ES-I3 (cell line): ENCODE measurements around the gene REPS2.

ENCODE experiments used
- H3K36me3 ChIP-seq: 2 replicates; pipeline ENCODE4 v1.6.1; 2013; ENCODE audit warnings: mild to moderate bottlenecking, low read length, control low read depth, moderate library complexity; ENCODE audit not compliant: insufficient read depth
- H3K4me1 ChIP-seq: 2 replicates; pipeline ENCODE4 v1.6.1; 2013; ENCODE audit warnings: mild to moderate bottlenecking, control low read depth, low read length; ENCODE audit not compliant: insufficient read depth
- H3K9ac ChIP-seq: 2 replicates; pipeline ENCODE4 v1.6.1; 2013; ENCODE audit warnings: low read depth, mild to moderate bottlenecking, low read length, moderate library complexity
- H3K9me3 ChIP-seq: 2 replicates; pipeline ENCODE4 v1.6.1; 2013; ENCODE audit warnings: mild to moderate bottlenecking, low read length, moderate library complexity; ENCODE audit not compliant: control insufficient read depth, insufficient read depth

REPS2 gene

GRCh38 chrX:17027931-17028330 is 81.5 kb downstream of the REPS2 start:
- Histone ChIP-seq H3K9ac (no peak overlapping the region), H3K9me3 (no peaks in the 10 kb centered on the region), H3K36me3 (no peaks in the 10 kb centered on the region), H3K4me1 (0 out of 2 replicates have a peak, but pooled peaks cover 6% of the 10 kb centered on the region)

DNA sequence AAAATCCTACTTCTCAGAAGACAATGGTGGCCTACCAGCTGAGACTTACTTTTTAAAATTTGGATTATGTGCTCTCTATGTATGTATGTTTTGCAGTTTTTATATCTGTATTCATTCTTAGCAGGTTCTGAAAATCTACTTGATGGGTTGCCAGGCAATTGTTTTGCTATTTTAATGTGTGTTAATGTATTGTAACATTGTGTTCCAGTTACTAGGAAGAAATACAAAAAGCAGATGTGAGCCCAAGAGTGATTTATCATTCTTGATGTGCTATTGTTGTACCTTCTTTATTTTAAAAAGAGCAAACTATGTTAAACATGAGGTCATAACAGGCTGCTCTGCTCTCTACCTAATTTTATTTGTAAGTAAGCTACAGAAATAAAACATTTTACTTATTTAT is 81.9 kb downstream of the REPS2 start:
- H3K9me3 ChIP-seq = no peaks in the 10 kb centered on the region
- 0 out of 2 replicates have a peak, but pooled peaks cover 6% of the 10 kb centered on the region for H3K4me1 ChIP-seq
- no peaks in the 10 kb centered on the region for H3K36me3 ChIP-seq
- no peak overlapping the region for H3K9ac ChIP-seq

DNA sequence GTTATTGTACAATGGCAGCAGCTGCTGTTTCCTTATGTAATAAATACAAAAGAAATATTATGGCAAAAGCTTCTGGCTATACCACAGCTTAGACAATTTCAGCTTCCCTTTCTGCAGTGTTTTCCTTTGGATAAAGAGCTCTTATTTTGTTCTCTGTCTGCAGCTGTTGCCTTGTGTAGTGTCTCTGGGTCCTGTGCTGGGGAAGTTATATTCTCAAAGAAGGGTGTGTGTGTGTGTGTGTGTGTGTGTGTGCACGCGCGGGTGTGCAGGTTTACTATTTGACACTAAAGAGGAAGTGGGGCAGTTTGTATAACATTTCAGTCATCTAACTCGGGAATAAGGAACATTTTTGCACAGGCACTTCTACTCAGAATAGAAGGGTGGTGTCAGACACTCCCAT is 83.6 kb downstream of the REPS2 start:
- Histone ChIP-seq H3K9ac (no peak overlapping the region), H3K36me3 (no peaks in the 10 kb centered on the region), H3K4me1 (no peaks in the 10 kb centered on the region), H3K9me3 (no peaks in the 10 kb centered on the region)

DNA sequence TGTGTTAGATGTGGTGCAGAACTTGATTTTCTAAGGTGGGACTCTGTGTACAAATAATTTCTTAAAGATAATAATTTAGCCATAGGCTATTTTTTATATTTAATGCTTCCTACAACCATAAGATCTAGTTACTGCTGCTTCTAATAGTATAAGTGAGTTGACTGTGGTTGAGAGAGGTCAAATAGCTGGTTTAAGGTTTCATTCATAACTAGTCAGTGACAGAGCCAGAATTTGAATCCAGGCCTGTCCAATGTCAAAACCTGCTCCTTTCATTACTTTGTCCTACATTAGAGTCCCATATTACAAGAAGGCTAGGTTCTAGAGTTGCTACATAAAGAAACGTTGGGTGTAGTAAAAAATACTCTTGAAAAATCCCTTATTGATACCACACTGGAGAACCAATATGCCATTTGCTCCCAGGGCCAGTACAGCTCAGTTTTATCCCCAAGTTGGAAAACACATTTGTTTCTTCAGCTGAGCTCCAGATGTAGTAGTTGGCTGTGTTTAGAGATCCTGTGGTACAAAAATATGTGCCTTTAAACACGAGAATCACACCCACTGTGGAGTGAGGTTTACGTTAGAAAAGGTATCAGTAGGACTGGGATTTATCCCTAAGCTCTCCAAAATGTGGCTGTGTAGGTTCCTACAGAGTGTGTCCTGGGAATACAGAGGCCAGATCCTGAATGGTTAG is 84.3 kb downstream of the REPS2 start:
- no peaks in the 10 kb centered on the region for H3K36me3 ChIP-seq
- H3K9ac ChIP-seq = no peak overlapping the region
- no peaks in the 10 kb centered on the region for H3K9me3 ChIP-seq
- H3K4me1 ChIP-seq = no peaks in the 10 kb centered on the region

- Histone ChIP-seq H3K4me1 (no peaks in the 10 kb centered on the region), H3K36me3 (no peaks in the 10 kb centered on the region), H3K9me3 (no peaks in the 10 kb centered on the region)
Measured at GRCh38 chrX:17031827-17032226, 85.4 kb downstream of the REPS2 start.

GRCh38 chrX:17032351-17032750 is 85.9 kb downstream of the REPS2 start:
- H3K9me3 ChIP-seq = no peaks in the 10 kb centered on the region
- H3K4me1 ChIP-seq = no peaks in the 10 kb centered on the region
- no peaks in the 10 kb centered on the region for H3K36me3 ChIP-seq
- no peak overlapping the region for H3K9ac ChIP-seq

More at GRCh38 chrX:17031827-17032226, 85.4 kb downstream of the REPS2 start:
- no peak overlapping the region for H3K9ac ChIP-seq

DNA sequence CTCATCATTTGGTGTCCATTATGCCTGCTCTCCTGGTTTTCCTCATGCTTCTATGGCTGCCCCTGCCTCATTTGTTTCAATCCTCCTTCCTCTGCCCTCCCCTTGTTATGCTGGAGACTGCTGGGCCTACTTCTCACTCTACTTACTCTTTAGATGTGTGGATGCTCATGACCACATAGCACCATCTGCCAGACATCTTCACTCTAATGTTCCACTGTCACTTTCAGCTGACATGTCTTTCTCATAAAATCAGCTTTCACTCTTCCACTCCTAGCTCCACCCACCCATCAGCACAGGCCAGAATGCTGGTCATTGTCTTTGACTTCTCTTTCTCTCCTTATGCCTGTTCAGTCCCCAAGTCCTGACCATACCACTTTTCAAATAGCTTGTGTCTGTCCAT is 86.8 kb downstream of the REPS2 start:
- Histone ChIP-seq H3K9ac (no peak overlapping the region), H3K36me3 (no peaks in the 10 kb centered on the region), H3K9me3 (no peaks in the 10 kb centered on the region), H3K4me1 (no peaks in the 10 kb centered on the region)

GRCh38 chrX:17035111-17035510 is 88.7 kb downstream of the REPS2 start:
- no peak overlapping the region for H3K9ac ChIP-seq
- no peaks in the 10 kb centered on the region for H3K36me3 ChIP-seq
- peaks cover 6% of the 10 kb centered on the region; the same call in 1 of the 2 replicates for H3K4me1 ChIP-seq
- no peaks in the 10 kb centered on the region for H3K9me3 ChIP-seq

DNA sequence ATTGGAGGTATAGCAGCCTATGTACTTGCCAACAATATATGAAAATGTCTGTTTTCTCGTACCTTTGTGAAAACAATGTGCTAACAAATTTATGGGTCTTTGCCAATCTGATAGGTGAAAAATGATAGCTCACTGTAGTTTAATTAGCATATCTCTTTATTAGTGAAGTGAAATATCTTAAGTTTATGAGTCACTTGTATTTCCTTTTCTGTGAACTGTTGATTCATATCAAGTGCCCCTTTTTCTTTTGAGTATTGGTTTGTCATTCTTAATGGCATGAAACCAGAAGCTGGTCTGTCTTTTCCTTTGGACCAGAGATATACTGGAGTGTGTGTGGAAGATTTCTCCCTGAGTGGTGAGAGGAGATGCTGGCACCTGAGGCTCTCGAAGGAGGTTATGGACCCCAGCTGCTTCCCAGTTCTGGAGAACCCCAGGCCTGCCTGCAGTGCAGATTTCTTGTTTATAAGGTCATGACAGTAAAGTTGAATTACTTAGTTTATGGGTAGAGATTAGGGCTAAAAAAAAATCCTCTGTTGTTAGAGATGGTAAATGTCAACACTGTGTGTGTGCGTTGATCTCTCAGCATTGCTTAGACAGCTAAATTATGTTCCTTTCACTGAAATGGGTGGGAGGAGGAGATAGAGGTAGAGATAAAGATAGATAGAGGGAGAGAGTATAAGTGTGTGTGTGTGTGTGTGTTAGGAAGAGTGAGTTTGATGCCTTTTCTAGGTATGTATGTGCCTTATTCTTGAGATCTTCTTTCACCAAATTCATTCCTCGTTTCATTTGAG is 89.9 kb downstream of the REPS2 start:
- H3K4me1 ChIP-seq = peaks cover 6% of the 10 kb centered on the region; the same call in 1 of the 2 replicates
- H3K9ac ChIP-seq = no peak overlapping the region
- H3K36me3 ChIP-seq = no peaks in the 10 kb centered on the region
- no peaks in the 10 kb centered on the region for H3K9me3 ChIP-seq

DNA sequence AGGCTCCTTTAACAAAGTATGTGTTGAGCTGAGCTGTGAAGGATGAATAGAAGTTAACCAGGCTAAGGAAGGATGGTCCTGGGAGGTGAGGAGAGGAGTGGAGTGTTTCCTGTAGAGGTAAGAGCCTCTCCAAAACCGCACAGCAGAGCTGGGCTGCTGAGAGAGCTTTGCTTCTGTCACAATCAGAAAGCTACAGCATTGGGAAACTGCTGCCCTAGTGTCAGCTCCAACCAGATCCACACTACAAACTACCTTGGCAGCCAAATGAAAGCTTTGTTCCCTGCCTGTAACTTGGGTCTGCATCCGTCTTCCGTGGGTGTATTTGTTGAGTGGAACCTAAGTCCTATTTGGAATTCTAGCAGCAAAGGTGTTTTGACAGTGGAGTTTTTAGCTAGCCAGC is 91.8 kb downstream of the REPS2 start:
- peaks cover 6% of the 10 kb centered on the region; the same call in 1 of the 2 replicates for H3K4me1 ChIP-seq
- no peaks in the 10 kb centered on the region for H3K36me3 ChIP-seq
- no peaks in the 10 kb centered on the region for H3K9me3 ChIP-seq
- H3K9ac ChIP-seq = no peak overlapping the region

- no peaks in the 10 kb centered on the region for H3K36me3 ChIP-seq
- no peak overlapping the region for H3K9ac ChIP-seq
- peaks cover 6% of the 10 kb centered on the region; the same call in 1 of the 2 replicates for H3K4me1 ChIP-seq
- no peaks in the 10 kb centered on the region for H3K9me3 ChIP-seq
Measured at GRCh38 chrX:17038681-17039161, 92.3 kb downstream of the REPS2 start.

DNA sequence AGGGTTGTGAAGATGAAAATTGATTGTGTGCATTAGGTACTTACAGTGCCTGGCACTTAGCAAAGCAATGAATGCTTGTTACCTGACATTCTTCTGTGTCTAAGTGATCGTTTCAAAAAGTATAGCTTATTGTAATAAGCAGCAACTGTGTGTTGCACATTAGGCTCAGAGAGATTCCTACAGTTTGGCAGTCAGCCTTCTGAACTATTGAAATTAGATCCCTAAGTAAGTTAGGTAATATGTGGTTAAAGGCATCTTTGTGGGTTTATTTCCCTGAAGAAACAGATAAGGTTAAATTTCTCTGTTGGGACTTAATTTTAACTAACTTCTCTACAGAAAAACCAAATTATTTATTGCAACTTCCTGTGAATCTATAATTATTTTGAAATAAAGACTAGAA is 93.4 kb downstream of the REPS2 start:
- Histone ChIP-seq H3K4me1 (peaks cover 6% of the 10 kb centered on the region; the same call in 1 of the 2 replicates), H3K9ac (no peak overlapping the region), H3K36me3 (no peaks in the 10 kb centered on the region), H3K9me3 (no peaks in the 10 kb centered on the region)

DNA sequence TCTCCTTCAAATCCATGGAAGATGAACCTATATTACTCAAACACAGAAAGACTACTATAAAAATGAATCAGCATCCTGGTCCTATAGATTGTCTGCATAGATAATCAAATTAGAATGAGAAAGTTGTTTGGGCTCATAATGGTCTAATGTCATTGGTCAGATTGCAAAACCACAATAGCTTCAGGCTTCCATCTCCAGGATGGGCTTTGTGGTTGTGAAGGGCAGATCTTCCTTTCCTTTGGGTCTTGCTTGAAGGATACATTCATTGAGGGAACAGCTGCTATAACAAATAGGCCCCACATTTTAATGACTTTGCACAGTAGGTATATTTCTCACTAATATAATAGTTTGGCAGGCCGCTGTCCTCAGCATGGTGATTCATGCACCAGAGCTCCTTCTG is 94.3 kb downstream of the REPS2 start:
- Histone ChIP-seq H3K4me1 (peaks cover 6% of the 10 kb centered on the region; the same call in 1 of the 2 replicates), H3K36me3 (no peaks in the 10 kb centered on the region), H3K9ac (no peak overlapping the region), H3K9me3 (no peaks in the 10 kb centered on the region)

- no peak overlapping the region for H3K9ac ChIP-seq
- H3K4me1 ChIP-seq = peaks cover 6% of the 10 kb centered on the region; the same call in 1 of the 2 replicates
- H3K9me3 ChIP-seq = no peaks in the 10 kb centered on the region
- no peaks in the 10 kb centered on the region for H3K36me3 ChIP-seq
Measured at GRCh38 chrX:17042037-17042436, 95.6 kb downstream of the REPS2 start.
